Erythroblast (primary cell): ENCODE data around the gene LNX2.

Experiments
- DNase-seq, 2 experiments: peaks; one replicate each; lab custom pipeline; 2025; lab: John Stamatoyannopoulos, UW
- GATA1 ChIP-seq: IDR thresholded peaks from 2 replicates; pipeline ENCODE4 v1.6.1; 2011; ENCODE audit warnings: low read depth, mild to moderate bottlenecking, control low read depth, low read length, moderate library complexity
- POLR2A ChIP-seq: IDR thresholded peaks from 2 replicates; pipeline ENCODE4 v1.6.1; 2011; ENCODE audit warnings: mild to moderate bottlenecking, low read length

Gene LNX2

GRCh38 chr13:27508802-27509201, 111.5 kb downstream of the LNX2 start:
- TF ChIP-seq POLR2A (no peak), GATA1 (no peak)
- no peak for DNase-seq

GRCh38 chr13:27505792-27506191, 114.5 kb downstream of the LNX2 start:
- no peak for DNase-seq
- TF ChIP-seq GATA1, result no peak

DNA sequence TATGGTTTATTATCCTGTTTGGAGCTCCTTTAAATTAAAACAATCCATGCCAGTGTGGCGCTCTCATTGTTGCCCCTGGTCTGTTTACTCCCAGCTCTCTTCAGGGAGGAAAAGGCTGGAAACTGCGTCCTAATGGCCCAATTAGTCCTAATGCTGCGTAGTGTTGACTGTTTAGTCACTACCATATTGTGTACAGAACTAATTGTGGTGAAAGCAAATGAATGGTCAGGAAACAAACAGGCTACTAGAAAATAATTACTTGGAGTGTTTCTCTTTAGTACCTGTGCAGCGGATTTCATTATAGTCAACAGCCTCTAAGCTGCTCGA, 115.5 kb downstream of the LNX2 start:
- TF ChIP-seq POLR2A, result no peak
- TF ChIP-seq GATA1, result no peak
- no peak for DNase-seq

GRCh38 chr13:27504128-27504867, 116.0 kb downstream of the LNX2 start:
- TF ChIP-seq GATA1, result no peak
- TF ChIP-seq POLR2A, result no peak
- no peak for DNase-seq

DNA sequence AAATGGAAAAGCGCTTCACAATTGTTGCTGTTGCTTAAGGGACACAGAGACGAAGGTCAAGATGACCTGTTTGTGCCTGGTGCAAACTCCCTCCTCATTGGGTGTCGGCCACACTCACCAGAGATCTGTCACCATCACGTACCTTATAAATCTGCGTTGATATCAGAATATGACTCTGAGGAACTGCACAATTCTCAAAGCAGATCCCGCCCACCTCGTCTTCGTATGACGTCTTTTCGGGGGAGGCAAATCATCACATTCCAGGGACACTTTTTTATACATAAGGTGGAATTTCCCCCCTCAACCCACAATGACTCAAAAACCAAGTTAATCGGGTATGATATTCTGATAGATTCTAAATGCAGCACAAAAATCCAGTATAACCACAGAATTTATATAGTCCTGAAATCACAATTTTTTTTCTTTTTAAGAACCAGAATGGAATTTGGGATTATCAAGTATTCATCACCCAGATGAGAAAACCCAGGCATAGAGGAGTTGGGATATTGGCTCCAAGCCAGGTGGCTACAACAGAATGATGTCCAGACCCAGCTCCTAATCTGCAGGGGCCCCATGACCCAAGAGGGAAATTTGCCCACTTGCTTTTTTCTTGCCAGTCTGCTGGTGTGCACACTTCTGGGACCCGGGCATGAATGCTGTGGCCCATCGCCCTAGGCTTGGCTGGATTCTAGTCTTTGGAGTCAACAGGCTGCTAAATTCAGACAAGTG, 119.4 kb downstream of the LNX2 start:
- TF ChIP-seq POLR2A (no peak), GATA1 (no peak)
- no peak for DNase-seq

- DNase-seq, result no peak
- no peak for TF ChIP-seq GATA1
- no peak for TF ChIP-seq POLR2A
Measured at GRCh38 chr13:27497563-27498230, 122.6 kb downstream of the LNX2 start.

GRCh38 chr13:27496536-27497273, 123.6 kb downstream of the LNX2 start:
- no peak for TF ChIP-seq GATA1
- no peak for TF ChIP-seq POLR2A
- no peak for DNase-seq

DNA sequence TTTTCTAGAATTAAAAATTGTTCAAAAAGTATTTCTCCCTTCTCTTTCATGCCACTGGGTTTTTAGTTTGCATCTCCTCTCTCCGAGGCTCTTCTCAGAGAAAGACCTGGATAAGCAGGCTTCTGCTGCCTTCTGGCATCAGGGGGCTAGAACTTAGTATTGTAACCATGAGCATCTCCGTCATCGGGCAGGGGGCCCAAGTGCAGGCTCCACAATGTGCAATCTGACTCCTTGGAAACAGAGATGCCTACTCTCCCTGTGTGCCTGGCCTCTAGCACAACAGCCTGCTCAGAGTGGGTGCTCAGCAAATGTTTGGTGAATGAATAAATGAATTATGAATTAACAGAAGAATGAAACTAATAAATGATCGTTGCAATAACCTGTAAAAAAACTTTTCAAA, 124.3 kb downstream of the LNX2 start:
- TF ChIP-seq GATA1 (no peak), POLR2A (no peak)

More for the DNA sequence above, 124.3 kb downstream of the LNX2 start:
- DNase-seq, result no peak
